Naive thymus-derived CD8-positive, alpha-beta T cell (primary cell): ENCODE results near the gene KCNK4. TPM values are rescaled to one million over a fixed set of nuclear protein-coding genes. Genes with fewer than 3 reads are reported as not detected.

ENCODE experiments used
- ATAC-seq, 2 donors: fragments of 150-1000 bp; cut with Tn5 transposase in 1 of 2; sonication (Bioruptor Pico), chemical (Tn5 transposase) in 1 of 2; 1 replicate in 1 of 2; 2 replicates in 1 of 2; pipeline ENCODE4 v1.10.0; 2021; ENCODE audit warnings: mild to moderate bottlenecking in 2 of 2, moderate library complexity in 2 of 2
- POLR2A ChIA-PET: fragments of 350-600 bp; sonication (Branson Sonifier 250); formaldehyde crosslinking; loops from one replicate; lab custom pipeline; 2021; ENCODE audit warnings: antibody characterized with exemption; lab: Charles Lee
- DNase-seq, 10 donors: peaks; one replicate each; pipeline versions ENCODE4 v3.0.0 to v3.0.0-alpha.2; 2020 to 2022
- H3K27ac Mint-ChIP-seq, 10 donors: one replicate each; pipeline ENCODE4 v1.8.0; 2020 to 2022; ENCODE audit warnings: mild to moderate bottlenecking in 10 of 10, mixed read lengths in 10 of 10, moderate library complexity in 4 of 10, inconsistent platforms in 1 of 10
- H3K27me3 Mint-ChIP-seq, 5 donors: one replicate each; pipeline ENCODE4 v1.8.0; 2021 to 2022; ENCODE audit warnings: mixed read lengths in 5 of 5
- H3K36me3 Mint-ChIP-seq, 3 donors: one replicate each; pipeline ENCODE4 v1.8.0; 2020 to 2022; ENCODE audit warnings: mixed read lengths in 3 of 3, mild to moderate bottlenecking in 2 of 3, inconsistent platforms in 1 of 3
- H3K4me1 Mint-ChIP-seq, 4 donors: one replicate each; pipeline ENCODE4 v1.8.0; 2021 to 2022; ENCODE audit warnings: mixed read lengths in 4 of 4
- H3K4me3 Mint-ChIP-seq, 10 donors: one replicate each; pipeline ENCODE4 v1.8.0; 2020 to 2022; ENCODE audit warnings: mild to moderate bottlenecking in 10 of 10, mixed read lengths in 10 of 10, moderate library complexity in 6 of 10, inconsistent platforms in 1 of 10
- H3K9me3 Mint-ChIP-seq, 9 donors: one replicate each; pipeline ENCODE4 v1.8.0; 2020 to 2022; ENCODE audit warnings: mixed read lengths in 9 of 9, mild to moderate bottlenecking in 3 of 9, inconsistent platforms in 1 of 9, moderate library complexity in 1 of 9
- polyA plus RNA-seq, 3 donors: library from polyadenylated mRNA; unstranded; fragments of 300-500 nt; fragmentation: Illumina TruSeq; gene quantifications; one replicate each; pipeline ENCODE4 v1.2.3, GENCODE V29; 2021
- total RNA-seq, 8 experiments: library from RNA in 2 of 8; stranded (reverse) in 2 of 8; gene quantifications; one replicate each; pipeline ENCODE4 v1.2.3 and lab custom pipeline; 2021 to 2026

The KCNK4 gene
- total and polyA plus RNA-seq, 5 experiments from 2014 or later = not detected

DNA sequence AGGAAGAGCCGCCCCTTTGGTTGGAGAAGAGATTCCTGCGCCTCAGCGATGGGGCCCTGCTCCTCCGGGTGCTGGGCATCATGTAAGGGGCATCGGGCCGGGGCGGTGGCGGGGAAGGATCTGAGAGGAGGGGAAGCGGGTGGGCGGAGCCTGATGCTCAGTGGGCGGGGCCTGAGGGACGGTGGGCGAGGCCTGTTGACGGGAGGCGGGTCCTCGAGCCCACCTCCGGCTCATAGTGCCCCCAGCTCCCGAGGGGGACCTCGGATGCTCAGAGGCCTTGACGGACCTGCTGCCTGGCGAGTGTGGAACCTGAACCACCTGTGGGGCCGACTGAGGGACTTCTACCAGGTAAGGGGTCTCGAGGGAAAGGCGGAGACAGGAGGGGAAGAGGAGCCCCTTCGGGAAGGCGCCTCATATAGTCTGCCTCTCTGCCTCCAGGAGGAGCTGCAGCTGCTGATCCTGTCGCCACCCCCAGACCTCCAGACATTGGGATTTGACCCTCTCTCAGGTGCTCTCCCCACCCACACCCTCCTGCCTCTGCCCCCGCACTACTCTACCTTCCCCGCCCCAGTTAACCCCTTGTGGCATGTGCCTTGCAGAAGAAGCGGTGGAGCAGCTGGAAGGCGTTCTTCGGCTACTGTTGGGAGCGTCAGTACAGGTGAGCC lies 49.7 kb downstream of the KCNK4 start:
- peak; percentile 54 to 59 for ATAC-seq
- Mint-ChIP-seq H3K9me3 (no peaks in the 10 kb centered on the region), H3K27me3 (no peaks in the 10 kb centered on the region), H3K27ac (peak overlapping the region; percentile 72 to 98 (median 94)), H3K36me3 (peaks cover 0 to 21% (median 5%) of the 10 kb centered on the region in 3 donors), H3K4me3 (peak overlapping the region; percentile 85 to 92 (median 88)), H3K4me1 (peaks cover 20 to 57% (median 48%) of the 10 kb centered on the region in 4 donors)
- DNase-seq = peak; percentile 62 to 89 (median 78)
- POLR2A ChIA-PET = interaction anchor here (0.5 to 4.9 kb wide), 9 partner anchors 12 to 1154 kb away, joined by 3 to 73 read pairs (median 6); partner anchors contain the start of genes FERMT3, PRDX5, RPS6KA4 and STIP1

DNA sequence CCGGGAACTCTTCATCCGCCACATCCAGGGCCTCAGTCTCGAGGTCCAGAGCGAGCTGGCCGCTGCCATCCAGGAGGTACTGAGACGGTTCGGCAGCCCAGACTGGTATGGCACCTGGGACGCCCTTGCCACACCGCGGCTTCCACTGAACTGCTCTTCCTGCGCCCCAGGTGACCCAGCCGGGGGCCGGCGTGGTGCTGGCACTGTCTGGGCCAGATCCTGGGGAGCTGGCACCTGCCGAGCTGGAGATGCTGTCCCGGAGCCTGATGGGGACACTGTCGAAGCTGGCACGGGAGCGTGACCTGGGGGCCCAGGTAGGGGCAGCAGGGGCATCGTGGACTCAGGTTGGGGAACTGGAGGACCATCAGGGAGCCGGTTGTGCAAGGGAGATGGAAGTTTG lies 50.3 kb downstream of the KCNK4 start:
- H3K4me3 Mint-ChIP-seq = peak overlapping the region; percentile 85 to 92 (median 88)
- H3K9me3 Mint-ChIP-seq = no peaks in the 10 kb centered on the region
- ATAC-seq = no peak
- H3K36me3 Mint-ChIP-seq = peaks cover 0 to 23% (median 7%) of the 10 kb centered on the region in 3 donors
- H3K27me3 Mint-ChIP-seq = no peaks in the 10 kb centered on the region
- POLR2A ChIA-PET = interaction anchor here (0.5 to 4.9 kb wide), 10 partner anchors 11 to 833 kb away, joined by 3 to 73 read pairs (median 6); partner anchors contain the start of genes FERMT3, PRDX5, RPS6KA4 and TRMT112
- peak overlapping the region in 7 of 10 donors; percentile 34 to 98 (median 92) for H3K27ac Mint-ChIP-seq
- peaks cover 23 to 57% (median 49%) of the 10 kb centered on the region in 4 donors for H3K4me1 Mint-ChIP-seq
- DNase-seq = no peak

DNA sequence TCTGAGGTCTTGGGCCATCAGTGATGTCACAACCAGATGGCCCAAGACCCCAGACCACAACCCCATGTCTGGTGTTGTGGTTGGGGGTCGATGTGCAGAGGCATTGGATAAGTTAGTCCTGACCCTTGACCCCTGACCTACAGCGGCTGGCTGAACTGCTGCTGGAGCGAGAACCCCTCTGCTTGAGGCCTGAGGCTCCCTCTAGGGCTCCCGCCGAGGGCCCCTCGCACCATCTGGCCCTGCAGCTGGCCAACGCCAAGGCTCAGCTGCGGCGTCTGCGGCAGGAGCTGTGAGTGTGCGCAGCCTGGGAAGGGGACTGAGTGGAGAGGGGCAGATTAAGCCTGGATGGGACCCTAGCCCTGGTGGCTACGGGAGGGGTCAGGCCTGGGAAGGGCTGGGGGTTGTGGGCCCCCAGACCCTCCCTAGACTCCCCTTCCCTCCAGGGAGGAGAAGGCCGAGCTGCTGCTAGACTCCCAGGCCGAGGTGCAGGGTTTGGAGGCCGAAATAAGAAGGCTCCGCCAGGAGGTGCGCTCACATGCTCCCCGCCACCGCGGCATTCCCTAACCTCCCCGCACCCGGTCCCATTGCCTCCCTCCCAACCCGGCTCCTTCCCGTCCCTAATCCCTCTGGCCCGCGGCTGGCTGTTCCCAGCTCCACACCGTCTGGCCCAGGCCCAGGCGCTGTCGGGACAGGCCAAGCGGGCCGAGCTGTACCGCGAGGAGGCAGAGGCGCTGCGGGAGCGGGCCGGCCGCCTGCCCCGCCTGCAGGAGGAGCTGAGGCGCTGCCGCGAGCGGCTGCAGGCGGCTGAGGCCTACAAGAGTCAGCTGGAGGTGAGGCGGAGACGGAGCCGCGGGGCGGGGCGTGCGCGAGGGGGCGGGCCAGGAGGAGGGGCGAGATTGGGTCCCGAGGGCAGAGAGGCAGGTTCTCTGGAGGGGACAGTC lies 51.0 kb downstream of the KCNK4 start:
- Mint-ChIP-seq H3K4me3 (peak overlapping the region in 9 of 10 donors; percentile 32 to 92 (median 85)), H3K36me3 (peaks cover 0 to 28% (median 7%) of the 10 kb centered on the region in 3 donors), H3K27me3 (no peaks in the 10 kb centered on the region), H3K9me3 (no peaks in the 10 kb centered on the region), H3K4me1 (peaks cover 23 to 60% (median 50%) of the 10 kb centered on the region in 4 donors), H3K27ac (peak overlapping the region in 5 of 10 donors; percentile 29 to 75 (median 52))
- POLR2A ChIA-PET = interaction anchor here (0.5 to 4.9 kb wide), 9 partner anchors 11 to 832 kb away, joined by 3 to 73 read pairs (median 5); partner anchors contain the start of genes FERMT3, PRDX5, RPS6KA4 and TRMT112
- peak; percentile 51 to 54 for ATAC-seq
- DNase-seq = peak; percentile 76 to 88 (median 85)

DNA sequence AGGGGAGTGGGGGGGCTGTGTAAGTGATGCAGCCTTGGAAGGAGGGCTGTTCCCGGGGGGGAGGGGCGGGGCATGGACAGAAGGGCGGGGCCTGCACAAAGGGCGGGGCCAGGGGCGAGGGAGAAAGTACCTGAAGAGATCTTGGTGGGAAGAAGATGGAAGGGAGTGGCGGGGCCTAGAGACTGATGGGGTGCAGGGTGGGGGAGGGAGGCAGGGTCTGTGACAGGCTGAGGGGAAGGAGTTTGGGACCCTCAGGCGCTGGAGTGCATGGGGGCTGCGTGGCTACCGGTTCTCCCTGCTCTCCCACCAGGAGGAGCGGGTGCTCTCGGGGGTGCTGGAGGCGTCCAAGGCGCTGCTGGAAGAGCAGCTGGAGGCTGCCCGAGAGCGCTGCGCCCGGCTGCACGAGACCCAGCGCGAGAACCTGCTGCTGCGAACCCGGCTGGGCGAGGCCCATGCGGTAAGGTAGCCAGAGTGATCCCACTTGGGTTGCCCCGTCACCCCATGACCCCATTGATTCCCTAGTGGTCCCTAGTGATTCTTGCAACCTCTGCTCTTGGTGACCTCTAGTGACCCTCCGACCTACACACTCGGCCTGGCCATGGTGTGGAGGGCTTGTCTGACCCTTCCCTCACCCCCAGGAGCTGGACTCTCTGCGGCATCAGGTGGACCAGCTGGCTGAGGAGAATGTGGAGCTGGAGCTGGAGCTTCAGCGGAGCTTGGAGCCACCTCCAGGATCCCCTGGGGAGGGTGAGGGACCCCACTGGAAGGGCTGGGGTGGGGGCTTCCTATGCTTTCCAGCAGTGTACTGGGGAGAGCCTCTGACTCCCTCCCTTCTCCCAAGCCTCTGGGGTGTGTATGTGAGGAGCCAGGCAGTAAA lies 52.0 kb downstream of the KCNK4 start:
- ATAC-seq = no peak
- DNase-seq = no peak
- H3K4me1 Mint-ChIP-seq = peaks cover 26 to 56% (median 49%) of the 10 kb centered on the region in 4 donors

DNA sequence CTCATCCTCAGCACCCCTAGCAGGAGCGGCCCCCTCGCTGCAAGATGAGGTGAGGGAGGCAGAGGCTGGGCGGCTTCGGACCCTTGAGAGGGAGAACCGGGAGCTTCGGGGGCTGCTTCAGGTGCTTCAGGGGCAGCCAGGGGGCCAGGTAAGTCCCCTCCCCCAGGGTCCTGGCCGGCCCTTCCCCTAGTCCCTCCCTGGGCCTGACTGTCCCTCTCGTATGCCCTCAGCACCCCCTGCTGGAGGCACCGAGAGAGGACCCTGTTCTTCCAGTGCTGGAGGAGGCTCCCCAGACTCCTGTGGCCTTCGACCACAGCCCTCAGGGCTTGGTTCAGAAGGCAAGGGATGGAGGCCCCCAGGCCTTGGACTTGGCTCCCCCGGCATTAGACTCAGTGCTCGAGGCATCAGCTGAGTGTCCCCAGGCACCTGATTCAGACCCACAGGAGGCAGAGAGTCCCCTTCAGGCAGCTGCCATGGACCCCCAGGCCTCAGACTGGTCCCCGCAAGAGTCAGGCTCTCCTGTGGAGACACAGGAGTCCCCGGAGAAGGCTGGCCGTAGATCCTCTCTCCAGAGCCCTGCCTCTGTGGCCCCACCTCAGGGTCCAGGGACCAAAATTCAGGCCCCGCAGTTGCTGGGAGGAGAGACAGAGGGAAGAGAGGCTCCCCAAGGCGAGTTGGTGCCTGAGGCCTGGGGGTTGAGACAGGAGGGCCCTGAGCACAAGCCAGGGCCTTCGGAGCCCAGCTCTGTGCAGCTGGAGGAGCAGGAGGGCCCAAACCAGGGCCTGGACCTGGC lies 52.9 kb downstream of the KCNK4 start:
- Mint-ChIP-seq H3K27me3 (no peaks in the 10 kb centered on the region), H3K4me1 (peaks cover 26 to 53% (median 46%) of the 10 kb centered on the region in 4 donors), H3K36me3 (peaks cover 0 to 25% (median 8%) of the 10 kb centered on the region in 3 donors), H3K4me3 (no peak overlapping the region), H3K9me3 (no peaks in the 10 kb centered on the region), H3K27ac (no peak overlapping the region)
- POLR2A ChIA-PET = interaction anchor here (1.7 to 4.6 kb wide), 2 partner anchors 14 to 26 kb away, joined by 5 to 27 read pairs; partner anchors contain the start of genes PRDX5 and RPS6KA4
- DNase-seq (no peak), ATAC-seq (no peak)

More for the DNA sequence above, 52.0 kb downstream of the KCNK4 start:
- H3K27me3 Mint-ChIP-seq = no peaks in the 10 kb centered on the region
- POLR2A ChIA-PET = interaction anchor here (0.6 to 4.9 kb wide), 5 partner anchors 15 to 44 kb away, joined by 3 to 73 read pairs (median 6); partner anchors contain the start of genes PRDX5, RPS6KA4 and TRMT112
- H3K9me3 Mint-ChIP-seq = no peaks in the 10 kb centered on the region
- H3K27ac Mint-ChIP-seq = peak overlapping the region in 4 of 10 donors; percentile 37 to 75 (median 56)
- peak overlapping the region in 4 of 10 donors; percentile 32 to 91 (median 54) for H3K4me3 Mint-ChIP-seq
- H3K36me3 Mint-ChIP-seq = peaks cover 0 to 24% (median 7%) of the 10 kb centered on the region in 3 donors

DNA sequence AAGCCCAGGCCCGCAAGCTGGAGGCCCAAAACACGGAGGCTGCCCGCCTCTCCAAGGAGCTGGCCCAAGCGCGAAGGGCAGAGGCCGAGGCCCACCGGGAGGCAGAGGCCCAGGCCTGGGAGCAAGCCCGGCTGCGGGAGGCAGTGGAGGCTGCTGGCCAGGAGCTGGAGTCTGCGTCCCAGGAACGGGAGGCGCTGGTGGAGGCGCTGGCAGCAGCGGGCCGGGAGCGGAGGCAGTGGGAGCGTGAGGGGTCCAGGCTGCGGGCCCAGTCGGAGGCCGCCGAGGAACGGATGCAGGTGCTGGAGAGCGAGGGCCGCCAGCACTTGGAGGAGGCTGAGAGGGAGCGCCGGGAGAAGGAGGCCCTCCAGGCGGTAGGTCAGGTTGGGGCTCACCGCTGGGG lies 53.7 kb downstream of the KCNK4 start:
- H3K9me3 Mint-ChIP-seq = no peaks in the 10 kb centered on the region
- H3K4me1 Mint-ChIP-seq = peaks cover 19 to 45% (median 38%) of the 10 kb centered on the region in 4 donors
- H3K36me3 Mint-ChIP-seq = peaks cover 0 to 25% (median 8%) of the 10 kb centered on the region in 3 donors
- DNase-seq (no peak), ATAC-seq (no peak)
- H3K27ac Mint-ChIP-seq = no peak overlapping the region
- POLR2A ChIA-PET = interaction anchor here (1.7 kb wide), 1 partner anchor 27 kb away, joined by 5 read pairs; the partner anchor contains the start of gene PRDX5
- H3K4me3 Mint-ChIP-seq = no peak overlapping the region
- no peaks in the 10 kb centered on the region for H3K27me3 Mint-ChIP-seq

DNA sequence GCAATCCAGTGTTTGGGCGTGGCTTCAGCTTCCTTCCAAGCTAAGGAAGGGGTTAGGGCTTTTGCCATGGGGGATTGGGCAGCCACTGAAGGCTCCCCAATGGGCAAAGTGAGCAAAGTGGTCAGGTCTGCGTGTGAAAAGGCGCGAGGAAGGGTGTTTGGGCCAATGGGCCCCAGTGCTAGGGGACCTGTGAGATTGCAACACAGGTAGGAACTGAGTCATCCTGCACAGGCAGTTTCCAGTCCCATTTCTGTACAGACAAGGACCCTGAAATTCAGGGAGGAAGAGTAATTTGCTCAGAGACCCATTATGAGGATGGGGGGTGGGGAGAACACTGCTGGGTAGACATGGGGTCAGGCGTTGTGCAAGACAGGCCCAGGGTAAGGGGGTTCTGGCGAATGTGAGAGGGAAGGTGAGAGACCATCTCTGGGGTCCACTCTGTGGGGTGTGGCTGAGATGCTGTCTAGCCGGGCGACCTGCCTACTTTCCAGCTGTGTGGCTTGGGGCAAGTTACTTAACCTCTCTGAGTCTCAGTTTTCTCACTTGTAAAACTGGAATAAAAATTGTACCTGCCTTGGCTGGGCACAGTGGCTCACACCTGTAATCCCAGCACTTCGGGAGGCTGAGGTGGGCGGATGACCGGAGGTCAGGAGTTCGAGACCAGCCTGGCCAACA lies 56.2 kb downstream of the KCNK4 start:
- peaks cover 0 to 29% (median 8%) of the 10 kb centered on the region in 3 donors for H3K36me3 Mint-ChIP-seq
- no peaks in the 10 kb centered on the region for H3K27me3 Mint-ChIP-seq
- no peaks in the 10 kb centered on the region for H3K9me3 Mint-ChIP-seq
- no peak overlapping the region for H3K27ac Mint-ChIP-seq
- peaks cover 8 to 23% (median 15%) of the 10 kb centered on the region in 4 donors for H3K4me1 Mint-ChIP-seq
- DNase-seq (no peak), ATAC-seq (no peak)
- POLR2A ChIA-PET = interaction anchor here (1.5 kb wide), 1 partner anchor 13 kb away, joined by 3 read pairs; no protein-coding TSS in a partner anchor
- H3K4me3 Mint-ChIP-seq = peak overlapping the region in 1 of 10 donors; percentile 10

DNA sequence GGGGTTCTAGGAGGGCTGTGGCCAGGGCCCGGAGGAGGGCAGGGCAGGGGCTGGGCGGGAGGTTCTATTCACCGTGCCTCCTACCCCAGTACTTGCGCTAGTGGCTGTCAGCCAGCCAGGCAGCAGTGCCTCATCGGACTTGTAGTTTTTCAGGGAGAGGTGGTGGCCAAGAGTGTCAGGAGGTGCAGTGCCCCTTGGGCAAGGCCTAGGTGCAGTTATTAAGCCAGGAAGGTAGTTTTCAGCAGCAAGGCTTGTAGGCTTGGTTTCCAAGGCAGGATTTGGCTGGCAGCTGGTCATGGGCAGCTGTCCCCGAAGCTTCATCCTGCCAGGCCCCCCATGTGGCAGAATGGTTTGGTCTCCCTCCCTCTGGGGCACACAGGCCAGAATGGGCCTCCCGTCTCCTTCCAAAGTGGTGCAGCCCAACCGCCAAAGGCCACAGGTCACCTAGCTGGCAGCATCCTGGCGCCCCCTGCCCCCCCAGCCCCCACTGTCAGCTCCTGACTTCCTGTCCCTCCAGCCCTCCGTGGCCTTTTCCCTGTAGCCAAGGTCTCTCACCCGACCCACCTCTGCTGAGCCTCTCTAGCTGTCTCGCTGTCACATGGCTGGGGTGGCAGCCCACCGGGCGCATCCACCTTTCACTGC lies 57.4 kb downstream of the KCNK4 start:
- ATAC-seq (no peak), DNase-seq (no peak)
- Mint-ChIP-seq H3K27me3 (no peaks in the 10 kb centered on the region), H3K36me3 (peaks cover 0 to 25% (median 8%) of the 10 kb centered on the region in 3 donors), H3K27ac (peak overlapping the region in 2 of 10 donors; percentile 69 to 77), H3K4me3 (no peak overlapping the region), H3K4me1 (peaks cover 3 to 18% (median 13%) of the 10 kb centered on the region in 4 donors), H3K9me3 (no peaks in the 10 kb centered on the region)
- POLR2A ChIA-PET = interaction anchor here (1.5 to 1.7 kb wide), 2 partner anchors 12 to 64 kb away, joined by 3 read pairs; partner anchors contain the start of gene BAD

DNA sequence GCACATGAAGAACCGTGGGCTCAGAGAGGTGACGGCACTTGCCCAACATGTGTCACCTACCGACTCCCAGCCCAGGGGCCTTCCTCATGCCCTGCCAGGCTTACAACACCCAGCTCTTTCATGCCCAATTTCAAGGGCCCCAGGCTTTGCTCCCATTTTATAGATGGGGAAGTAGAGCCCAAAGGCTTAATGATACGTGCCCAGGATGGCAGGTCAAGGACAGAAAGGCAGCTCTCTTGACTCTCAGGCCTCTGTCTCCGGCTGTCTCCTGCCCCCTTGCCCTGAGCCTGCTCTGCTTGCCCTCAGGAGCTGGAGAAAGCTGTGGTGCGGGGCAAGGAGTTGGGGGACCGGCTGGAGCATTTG lies 57.9 kb downstream of the KCNK4 start:
- Mint-ChIP-seq H3K36me3 (peaks cover 0 to 25% (median 8%) of the 10 kb centered on the region in 3 donors), H3K4me1 (peaks cover 3 to 18% (median 13%) of the 10 kb centered on the region in 4 donors), H3K4me3 (no peak overlapping the region), H3K27ac (peak overlapping the region in 2 of 10 donors; percentile 69 to 77), H3K27me3 (no peaks in the 10 kb centered on the region), H3K9me3 (no peaks in the 10 kb centered on the region)
- ATAC-seq (no peak), DNase-seq (no peak)
- POLR2A ChIA-PET = interaction anchor here (1.3 to 1.7 kb wide), 2 partner anchors 31 to 65 kb away, joined by 3 read pairs; partner anchors contain the start of genes BAD and PRDX5

DNA sequence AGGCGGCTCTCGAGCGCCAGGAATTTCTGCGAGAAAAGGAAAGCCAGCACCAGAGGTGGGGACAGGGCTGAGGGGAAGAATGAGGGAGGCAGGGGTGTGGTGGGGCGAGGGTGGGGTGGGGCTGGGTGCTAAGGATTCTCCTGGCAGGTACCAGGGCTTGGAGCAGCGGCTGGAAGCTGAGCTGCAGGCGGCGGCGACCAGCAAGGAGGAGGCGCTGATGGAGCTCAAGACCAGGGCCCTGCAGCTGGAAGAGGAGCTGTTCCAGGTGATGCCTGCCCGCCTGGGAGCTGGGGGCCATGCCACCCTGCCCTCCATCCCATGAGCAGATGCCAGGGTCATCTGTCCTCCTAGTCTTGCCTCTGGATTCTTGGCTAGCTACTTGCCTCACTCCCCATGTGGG lies 58.3 kb downstream of the KCNK4 start:
- H3K4me3 Mint-ChIP-seq = no peak overlapping the region

More for the DNA sequence above, 58.3 kb downstream of the KCNK4 start:
- POLR2A ChIA-PET = interaction anchor here (1.3 to 1.7 kb wide), 2 partner anchors 32 to 65 kb away, joined by 3 read pairs; partner anchors contain the start of genes BAD and PRDX5
- Mint-ChIP-seq H3K9me3 (no peaks in the 10 kb centered on the region), H3K27me3 (no peaks in the 10 kb centered on the region), H3K27ac (no peak overlapping the region), H3K36me3 (peaks cover 0 to 25% (median 8%) of the 10 kb centered on the region in 3 donors), H3K4me1 (peaks cover 3 to 18% (median 13%) of the 10 kb centered on the region in 4 donors)
- ATAC-seq = no peak
- no peak for DNase-seq
